Bronchial epithelial cell (primary cell): ENCODE data around the gene MRPL38. TPM values are rescaled to one million over a fixed set of nuclear protein-coding genes. Genes with fewer than 3 reads are reported as not detected.
A peak's percentile ranks its signal among the peaks of the same experiment; 100 is the strongest.

Source experiments
- DNase-seq: peaks from one replicate; pipeline ENCODE4 v3.0.0-alpha.2; 2010; ENCODE audit warnings: low read depth
- FAIRE-seq: peaks from 2 replicates; lab custom pipeline; 2011; peaks lifted over from hg19 to GRCh38; lab: Jason Lieb, UNC
- H3K27me3 ChIP-seq: 2 replicates; pipeline ENCODE4 v1.5.1; 2011; ENCODE audit warnings: low read length; ENCODE audit not compliant: control insufficient read depth, insufficient read depth
- H3K36me3 ChIP-seq: 2 replicates; pipeline ENCODE4 v1.5.1; 2011; ENCODE audit warnings: low read length; ENCODE audit not compliant: control insufficient read depth, insufficient read depth
- H3K4me3 ChIP-seq: 2 replicates; pipeline ENCODE4 v1.5.1; 2011; ENCODE audit warnings: mild to moderate bottlenecking, low read depth, low read length, control low read depth
- CTCF ChIP-seq: IDR thresholded peaks from 2 replicates; pipeline ENCODE4 v1.5.1; 2011; ENCODE audit warnings: mild to moderate bottlenecking, moderate library complexity, low read length, control low read depth, inconsistent platforms; ENCODE audit not compliant: insufficient read depth, severe bottlenecking
- total RNA-seq: library from RNA; depleted of rRNA; stranded (reverse); fragments of >200 nt; gene quantifications from 2 replicates; pipeline ENCODE4 v1.2.1, GENCODE V29; 2014

The MRPL38 gene
- total RNA-seq, 1 donor from 2014 or later, result 27.4 TPM

- H3K36me3 ChIP-seq, result no peaks in the 10 kb centered on the region
- no peaks in the 10 kb centered on the region for H3K27me3 ChIP-seq
- FAIRE-seq (no peak), DNase-seq (no peak)
- no peak overlapping the region for H3K4me3 ChIP-seq
- TF ChIP-seq CTCF, result no peak
Measured at GRCh38 chr17:75932852-75933251, 28.2 kb upstream of the MRPL38 start.

GRCh38 chr17:75931062-75931461 lies 26.4 kb upstream of the MRPL38 start:
- DNase-seq (no peak), FAIRE-seq (no peak)
- no peak overlapping the region for H3K4me3 ChIP-seq
- H3K36me3 ChIP-seq, result no peaks in the 10 kb centered on the region
- no peak for TF ChIP-seq CTCF
- H3K27me3 ChIP-seq, result no peaks in the 10 kb centered on the region

GRCh38 chr17:75927286-75927922 lies 22.7 kb upstream of the MRPL38 start:
- H3K27me3 ChIP-seq, result no peaks in the 10 kb centered on the region
- no peak overlapping the region for H3K4me3 ChIP-seq
- DNase-seq (peak; percentile 82), FAIRE-seq (peak; percentile 83)
- H3K36me3 ChIP-seq, result peaks cover 2% of the 10 kb centered on the region
- peak; percentile 62 for TF ChIP-seq CTCF

GRCh38 chr17:75926456-75926855 lies 21.8 kb upstream of the MRPL38 start:
- Histone ChIP-seq H3K4me3 (no peak overlapping the region), H3K36me3 (peaks cover 2% of the 10 kb centered on the region), H3K27me3 (no peaks in the 10 kb centered on the region)
- no peak for TF ChIP-seq CTCF
- FAIRE-seq (no peak), DNase-seq (no peak)

GRCh38 chr17:75925912-75926311 lies 21.2 kb upstream of the MRPL38 start:
- FAIRE-seq, result no peak
- TF ChIP-seq CTCF, result no peak

GRCh38 chr17:75925103-75925502 lies 20.4 kb upstream of the MRPL38 start:
- DNase-seq (no peak), FAIRE-seq (no peak)
- no peak overlapping the region for H3K4me3 ChIP-seq
- no peak for TF ChIP-seq CTCF
- H3K27me3 ChIP-seq, result no peaks in the 10 kb centered on the region
- peaks cover 2% of the 10 kb centered on the region for H3K36me3 ChIP-seq

More at GRCh38 chr17:75925912-75926311, 21.2 kb upstream of the MRPL38 start:
- Histone ChIP-seq H3K4me3 (no peak overlapping the region), H3K27me3 (no peaks in the 10 kb centered on the region), H3K36me3 (peaks cover 2% of the 10 kb centered on the region)
- DNase-seq, result no peak
